ENCODE results near the gene STK16. TPM values are rescaled to one million over a fixed set of nuclear protein-coding genes. Genes with fewer than 3 reads are reported as not detected.

The STK16 gene
- total and polyA plus RNA-seq, 2 of the 13 experiments (the other 11 are each of a cell fraction or from before 2014, with no cell fraction given): 28.0 to 50.9 TPM

DNA sequence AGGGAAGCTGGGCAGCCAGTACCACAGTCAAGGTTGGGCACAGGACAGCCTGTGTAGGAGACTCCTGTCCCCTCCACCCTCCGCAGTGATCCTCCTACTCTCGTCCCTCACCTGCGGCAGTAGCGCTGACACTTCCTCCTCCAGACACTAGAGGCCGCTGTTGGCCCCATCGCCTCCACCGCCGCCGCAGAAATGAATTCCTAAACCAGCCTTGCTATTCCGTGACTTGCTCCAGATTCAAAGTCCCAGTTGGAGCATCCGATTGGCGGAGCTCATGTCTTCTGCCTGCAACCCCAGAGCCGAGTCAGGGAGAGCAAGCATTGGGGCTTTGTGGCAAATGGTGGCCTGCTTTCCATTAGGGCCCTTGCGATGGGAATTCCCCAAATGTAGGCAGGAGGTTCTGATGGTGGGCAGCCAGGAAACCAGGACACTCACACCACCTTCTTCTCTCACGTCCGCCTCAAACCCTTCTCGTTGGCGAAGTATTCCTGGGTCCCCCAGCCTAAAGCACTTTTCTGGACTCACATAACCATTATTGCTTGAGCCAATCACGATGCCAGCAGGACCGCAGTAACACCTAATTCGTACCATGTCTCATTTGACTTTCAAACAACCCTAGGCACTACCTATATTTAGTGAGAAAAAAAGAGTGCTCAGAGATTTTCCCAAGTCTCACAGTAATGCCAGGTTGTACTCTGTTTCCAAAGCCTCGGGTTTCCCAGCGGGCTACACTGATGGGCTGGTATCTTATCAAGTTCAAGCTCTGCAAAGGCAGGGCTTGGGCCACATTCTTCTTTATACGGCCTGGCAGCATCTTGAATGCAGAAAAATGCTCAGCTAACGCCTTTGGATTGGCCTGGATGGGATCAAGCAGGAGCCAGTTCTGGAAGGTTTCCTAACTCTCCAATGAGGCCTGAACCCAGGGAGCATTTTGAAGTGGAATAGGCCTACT, 32.7 kb downstream of the STK16 start (continued):
- TF ChIP-seq, protein P1, sequence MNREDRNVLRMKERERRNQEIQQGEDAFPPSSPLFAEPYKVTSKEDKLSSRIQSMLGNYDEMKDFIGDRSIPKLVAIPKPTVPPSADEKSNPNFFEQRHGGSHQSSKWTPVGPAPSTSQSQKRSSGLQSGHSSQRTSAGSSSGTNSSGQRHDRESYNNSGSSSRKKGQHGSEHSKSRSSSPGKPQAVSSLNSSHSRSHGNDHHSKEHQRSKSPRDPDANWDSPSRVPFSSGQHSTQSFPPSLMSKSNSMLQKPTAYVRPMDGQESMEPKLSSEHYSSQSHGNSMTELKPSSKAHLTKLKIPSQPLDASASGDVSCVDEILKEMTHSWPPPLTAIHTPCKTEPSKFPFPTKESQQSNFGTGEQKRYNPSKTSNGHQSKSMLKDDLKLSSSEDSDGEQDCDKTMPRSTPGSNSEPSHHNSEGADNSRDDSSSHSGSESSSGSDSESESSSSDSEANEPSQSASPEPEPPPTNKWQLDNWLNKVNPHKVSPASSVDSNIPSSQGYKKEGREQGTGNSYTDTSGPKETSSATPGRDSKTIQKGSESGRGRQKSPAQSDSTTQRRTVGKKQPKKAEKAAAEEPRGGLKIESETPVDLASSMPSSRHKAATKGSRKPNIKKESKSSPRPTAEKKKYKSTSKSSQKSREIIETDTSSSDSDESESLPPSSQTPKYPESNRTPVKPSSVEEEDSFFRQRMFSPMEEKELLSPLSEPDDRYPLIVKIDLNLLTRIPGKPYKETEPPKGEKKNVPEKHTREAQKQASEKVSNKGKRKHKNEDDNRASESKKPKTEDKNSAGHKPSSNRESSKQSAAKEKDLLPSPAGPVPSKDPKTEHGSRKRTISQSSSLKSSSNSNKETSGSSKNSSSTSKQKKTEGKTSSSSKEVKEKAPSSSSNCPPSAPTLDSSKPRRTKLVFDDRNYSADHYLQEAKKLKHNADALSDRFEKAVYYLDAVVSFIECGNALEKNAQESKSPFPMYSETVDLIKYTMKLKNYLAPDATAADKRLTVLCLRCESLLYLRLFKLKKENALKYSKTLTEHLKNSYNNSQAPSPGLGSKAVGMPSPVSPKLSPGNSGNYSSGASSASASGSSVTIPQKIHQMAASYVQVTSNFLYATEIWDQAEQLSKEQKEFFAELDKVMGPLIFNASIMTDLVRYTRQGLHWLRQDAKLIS (CRISPR knock-in tag; IDR thresholded peaks at IDR 0.05): no peak
- peak; percentile 29; the same call in 1 of the 2 replicates for TF ChIP-seq REPIN1 (CRISPR knock-in tag; IDR thresholded peaks at IDR 0.05; ENCODE audit: borderline replicate concordance, low read depth)
- peak; percentile 64 for TF ChIP-seq PHF5A (CRISPR knock-in tag; IDR thresholded peaks at IDR 0.05; ENCODE audit: low read depth, unreplicated experiment)
- TF ChIP-seq, protein P2, sequence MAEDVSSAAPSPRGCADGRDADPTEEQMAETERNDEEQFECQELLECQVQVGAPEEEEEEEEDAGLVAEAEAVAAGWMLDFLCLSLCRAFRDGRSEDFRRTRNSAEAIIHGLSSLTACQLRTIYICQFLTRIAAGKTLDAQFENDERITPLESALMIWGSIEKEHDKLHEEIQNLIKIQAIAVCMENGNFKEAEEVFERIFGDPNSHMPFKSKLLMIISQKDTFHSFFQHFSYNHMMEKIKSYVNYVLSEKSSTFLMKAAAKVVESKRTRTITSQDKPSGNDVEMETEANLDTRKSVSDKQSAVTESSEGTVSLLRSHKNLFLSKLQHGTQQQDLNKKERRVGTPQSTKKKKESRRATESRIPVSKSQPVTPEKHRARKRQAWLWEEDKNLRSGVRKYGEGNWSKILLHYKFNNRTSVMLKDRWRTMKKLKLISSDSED (CRISPR knock-in tag; IDR thresholded peaks at IDR 0.05): no peak
- no peak for TF ChIP-seq GZF1 (CRISPR knock-in tag; IDR thresholded peaks at IDR 0.05)
- peak; percentile 74; the same call in 1 of the 2 replicates for TF ChIP-seq NFKB2 (CRISPR knock-in tag; IDR thresholded peaks at IDR 0.05; ENCODE audit: borderline replicate concordance)
- no peak for TF ChIP-seq PITX1 (CRISPR knock-in tag; IDR thresholded peaks at IDR 0.05)
- no peak for TF ChIP-seq NFKBIZ (CRISPR knock-in tag; IDR thresholded peaks at IDR 0.05)
- no peak for TF ChIP-seq HES4 (CRISPR knock-in tag; IDR thresholded peaks at IDR 0.05; ENCODE audit: borderline replicate concordance)
- TF ChIP-seq MAZ (IDR thresholded peaks at IDR 0.05; ENCODE audit: borderline replicate concordance, low read depth, low read length): no peak
- peak; percentile 70 for TF ChIP-seq MAZ (CRISPR knock-in tag; IDR thresholded peaks at IDR 0.05; ENCODE audit: low read depth)
- TF ChIP-seq GATAD2A (CRISPR knock-in tag; IDR thresholded peaks at IDR 0.05): peak; percentile 73
- TF ChIP-seq, protein P3, sequence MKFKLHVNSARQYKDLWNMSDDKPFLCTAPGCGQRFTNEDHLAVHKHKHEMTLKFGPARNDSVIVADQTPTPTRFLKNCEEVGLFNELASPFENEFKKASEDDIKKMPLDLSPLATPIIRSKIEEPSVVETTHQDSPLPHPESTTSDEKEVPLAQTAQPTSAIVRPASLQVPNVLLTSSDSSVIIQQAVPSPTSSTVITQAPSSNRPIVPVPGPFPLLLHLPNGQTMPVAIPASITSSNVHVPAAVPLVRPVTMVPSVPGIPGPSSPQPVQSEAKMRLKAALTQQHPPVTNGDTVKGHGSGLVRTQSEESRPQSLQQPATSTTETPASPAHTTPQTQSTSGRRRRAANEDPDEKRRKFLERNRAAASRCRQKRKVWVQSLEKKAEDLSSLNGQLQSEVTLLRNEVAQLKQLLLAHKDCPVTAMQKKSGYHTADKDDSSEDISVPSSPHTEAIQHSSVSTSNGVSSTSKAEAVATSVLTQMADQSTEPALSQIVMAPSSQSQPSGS (CRISPR knock-in tag; IDR thresholded peaks at IDR 0.05): peak; percentile 47; the same call in 1 of the 2 replicates
- no peak for TF ChIP-seq STAT5B (CRISPR knock-in tag; IDR thresholded peaks at IDR 0.05)
- peak; percentile 30; the same call in 1 of the 2 replicates for TF ChIP-seq PHF8 (CRISPR knock-in tag; IDR thresholded peaks at IDR 0.05)
- no peak for TF ChIP-seq TBP (CRISPR knock-in tag; IDR thresholded peaks at IDR 0.05)
- TF ChIP-seq ZNF850 (CRISPR knock-in tag; conservative IDR thresholded peaks at IDR 0.05): no peak
- no peak for TF ChIP-seq MBNL3 (CRISPR knock-in tag; conservative IDR thresholded peaks at IDR 0.05)
- TF ChIP-seq, protein P4, sequence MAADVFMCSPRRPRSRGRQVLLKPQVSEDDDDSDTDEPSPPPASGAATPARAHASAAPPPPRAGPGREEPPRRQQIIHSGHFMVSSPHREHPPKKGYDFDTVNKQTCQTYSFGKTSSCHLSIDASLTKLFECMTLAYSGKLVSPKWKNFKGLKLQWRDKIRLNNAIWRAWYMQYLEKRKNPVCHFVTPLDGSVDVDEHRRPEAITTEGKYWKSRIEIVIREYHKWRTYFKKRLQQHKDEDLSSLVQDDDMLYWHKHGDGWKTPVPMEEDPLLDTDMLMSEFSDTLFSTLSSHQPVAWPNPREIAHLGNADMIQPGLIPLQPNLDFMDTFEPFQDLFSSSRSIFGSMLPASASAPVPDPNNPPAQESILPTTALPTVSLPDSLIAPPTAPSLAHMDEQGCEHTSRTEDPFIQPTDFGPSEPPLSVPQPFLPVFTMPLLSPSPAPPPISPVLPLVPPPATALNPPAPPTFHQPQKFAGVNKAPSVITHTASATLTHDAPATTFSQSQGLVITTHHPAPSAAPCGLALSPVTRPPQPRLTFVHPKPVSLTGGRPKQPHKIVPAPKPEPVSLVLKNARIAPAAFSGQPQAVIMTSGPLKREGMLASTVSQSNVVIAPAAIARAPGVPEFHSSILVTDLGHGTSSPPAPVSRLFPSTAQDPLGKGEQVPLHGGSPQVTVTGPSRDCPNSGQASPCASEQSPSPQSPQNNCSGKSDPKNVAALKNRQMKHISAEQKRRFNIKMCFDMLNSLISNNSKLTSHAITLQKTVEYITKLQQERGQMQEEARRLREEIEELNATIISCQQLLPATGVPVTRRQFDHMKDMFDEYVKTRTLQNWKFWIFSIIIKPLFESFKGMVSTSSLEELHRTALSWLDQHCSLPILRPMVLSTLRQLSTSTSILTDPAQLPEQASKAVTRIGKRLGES (CRISPR knock-in tag; IDR thresholded peaks at IDR 0.05; ENCODE audit: borderline replicate concordance): no peak
